Right atrium auricular region (tissue), 2 donors: ENCODE data around the gene TRAPPC3L. TPM values are rescaled to one million over a fixed set of nuclear protein-coding genes. Genes with fewer than 3 reads are reported as not detected.

ENCODE experiments used
- DNase-seq: peaks from one replicate; pipeline ENCODE4 v3.0.0-alpha.2; 2019; ENCODE audit warnings: low spot score
- H3K27ac ChIP-seq, 2 donors: fragments of 200-600 bp; sonication (generic); 1 replicate in 1 of 2; 2 replicates in 1 of 2; pipeline ENCODE4 v1.5.1; 2016 to 2019
- H3K27me3 ChIP-seq, 2 donors: fragments of 200-600 bp; sonication (generic); one replicate each; pipeline versions ENCODE4 v1.5.1 to v1.6.0; 2017 to 2019
- H3K36me3 ChIP-seq: fragments of 200-600 bp; sonication (generic); one replicate; pipeline ENCODE4 v1.5.1; 2016
- H3K4me1 ChIP-seq, 2 donors: fragments of 200-600 bp; sonication (generic); one replicate each; pipeline versions ENCODE4 v1.5.1 to v1.6.0; 2017 to 2019
- H3K4me3 ChIP-seq, 2 donors: fragments of 200-600 bp; sonication (generic); 1 replicate in 1 of 2; 2 replicates in 1 of 2; pipeline ENCODE4 v1.5.1; 2017 to 2019; ENCODE audit warnings: mild to moderate bottlenecking in 1 of 2, moderate library complexity in 1 of 2
- H3K9me3 ChIP-seq, 2 donors: fragments of 200-600 bp; sonication (generic); one replicate each; pipeline ENCODE4 v1.5.1; 2019
- total RNA-seq, 2 donors: library from RNA; depleted of rRNA; stranded (reverse); fragments of >200 nt; gene quantifications; one replicate each; pipeline ENCODE4 v1.1.0, GENCODE V29; 2016
- TF ChIP-seq, protein P1 (sequence below), 2 donors: fragments of 200-600 bp; sonication (generic); IDR thresholded peaks; one replicate each; pipeline ENCODE4 v1.5.1; 2019; ENCODE audit warnings: antibody characterized with exemption in 2 of 2

The TRAPPC3L gene
- total RNA-seq, 2 donors from 2014 or later, result 0.20 TPM; not detected in 1

DNA sequence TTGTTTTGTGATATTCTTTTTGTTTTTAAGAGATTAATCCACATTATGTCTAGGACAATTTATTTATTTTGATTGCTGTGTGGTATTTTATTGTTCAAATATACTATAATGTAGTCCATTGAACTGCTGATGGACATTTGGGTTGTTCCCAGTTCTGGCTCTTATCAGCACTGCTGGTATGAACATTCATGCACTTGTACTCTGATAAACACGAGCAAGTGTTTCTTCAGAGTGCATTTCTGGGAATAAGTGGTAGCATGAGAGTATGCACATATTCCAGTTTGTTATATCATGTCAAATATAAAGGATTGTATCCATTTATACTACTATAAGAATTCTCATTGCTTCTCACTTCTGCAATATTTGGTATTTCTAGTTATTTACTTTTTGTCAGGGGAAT lies 77.2 kb downstream of the TRAPPC3L start:
- Histone ChIP-seq H3K4me1 (peaks cover 0 to 7% of the 10 kb centered on the region in 2 donors), H3K9me3 (no peaks in the 10 kb centered on the region), H3K36me3 (no peaks in the 10 kb centered on the region), H3K4me3 (no peak overlapping the region), H3K27ac (no peak overlapping the region), H3K27me3 (no peaks in the 10 kb centered on the region)
- TF ChIP-seq, protein P1, sequence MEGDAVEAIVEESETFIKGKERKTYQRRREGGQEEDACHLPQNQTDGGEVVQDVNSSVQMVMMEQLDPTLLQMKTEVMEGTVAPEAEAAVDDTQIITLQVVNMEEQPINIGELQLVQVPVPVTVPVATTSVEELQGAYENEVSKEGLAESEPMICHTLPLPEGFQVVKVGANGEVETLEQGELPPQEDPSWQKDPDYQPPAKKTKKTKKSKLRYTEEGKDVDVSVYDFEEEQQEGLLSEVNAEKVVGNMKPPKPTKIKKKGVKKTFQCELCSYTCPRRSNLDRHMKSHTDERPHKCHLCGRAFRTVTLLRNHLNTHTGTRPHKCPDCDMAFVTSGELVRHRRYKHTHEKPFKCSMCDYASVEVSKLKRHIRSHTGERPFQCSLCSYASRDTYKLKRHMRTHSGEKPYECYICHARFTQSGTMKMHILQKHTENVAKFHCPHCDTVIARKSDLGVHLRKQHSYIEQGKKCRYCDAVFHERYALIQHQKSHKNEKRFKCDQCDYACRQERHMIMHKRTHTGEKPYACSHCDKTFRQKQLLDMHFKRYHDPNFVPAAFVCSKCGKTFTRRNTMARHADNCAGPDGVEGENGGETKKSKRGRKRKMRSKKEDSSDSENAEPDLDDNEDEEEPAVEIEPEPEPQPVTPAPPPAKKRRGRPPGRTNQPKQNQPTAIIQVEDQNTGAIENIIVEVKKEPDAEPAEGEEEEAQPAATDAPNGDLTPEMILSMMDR (IDR thresholded peaks at IDR 0.05), result no peak
- DNase-seq, result no peak

DNA sequence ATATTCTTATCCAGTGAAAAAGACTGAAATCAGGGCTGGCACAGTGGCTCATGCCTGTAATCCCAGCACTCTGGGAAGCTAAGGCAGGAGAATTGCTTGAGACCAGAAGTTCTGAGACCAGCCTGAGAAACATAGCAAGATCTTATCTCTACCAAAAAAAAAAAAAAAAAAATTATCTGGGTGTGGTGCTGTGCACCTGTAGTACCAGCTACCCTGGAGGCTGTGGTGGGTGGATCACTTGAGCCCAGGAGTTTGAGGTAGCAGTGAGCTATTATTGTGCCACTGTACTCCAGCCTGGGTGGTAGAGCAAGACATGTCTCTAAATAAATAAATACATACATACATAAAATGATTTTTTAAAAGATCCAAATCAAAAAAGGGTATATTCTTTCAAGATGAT lies 78.0 kb downstream of the TRAPPC3L start:
- Histone ChIP-seq H3K4me1 (peaks cover 0 to 7% of the 10 kb centered on the region in 2 donors), H3K9me3 (no peaks in the 10 kb centered on the region), H3K4me3 (no peak overlapping the region), H3K36me3 (no peaks in the 10 kb centered on the region), H3K27me3 (no peaks in the 10 kb centered on the region), H3K27ac (no peak overlapping the region)
- no peak for DNase-seq
- TF ChIP-seq, protein P1 (IDR thresholded peaks at IDR 0.05), result no peak

DNA sequence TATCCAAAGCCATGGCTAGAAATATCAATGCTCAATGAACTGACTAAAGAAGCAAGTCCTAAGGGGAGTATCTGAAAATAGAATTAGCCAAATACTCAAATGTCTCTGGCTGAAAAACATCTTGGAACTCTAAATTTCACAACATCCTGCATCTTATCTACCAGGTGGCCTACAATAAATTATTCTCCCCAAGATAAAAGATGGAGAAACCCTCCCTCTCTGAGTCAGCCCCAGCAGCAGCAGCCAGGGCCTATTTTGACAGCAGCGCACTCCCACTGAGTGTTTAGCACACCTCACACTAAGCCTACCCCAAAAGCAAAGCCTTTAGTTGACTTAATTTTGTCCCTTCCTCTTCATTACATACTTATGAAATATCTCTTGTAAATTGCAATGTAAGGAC lies 78.4 kb downstream of the TRAPPC3L start:
- no peaks in the 10 kb centered on the region for H3K36me3 ChIP-seq
- H3K9me3 ChIP-seq, result no peaks in the 10 kb centered on the region
- no peaks in the 10 kb centered on the region for H3K27me3 ChIP-seq
- H3K4me1 ChIP-seq, result peaks cover 0 to 7% of the 10 kb centered on the region in 2 donors
- no peak overlapping the region for H3K4me3 ChIP-seq
- no peak for DNase-seq
- no peak overlapping the region for H3K27ac ChIP-seq
- TF ChIP-seq, protein P1 (IDR thresholded peaks at IDR 0.05), result no peak

DNA sequence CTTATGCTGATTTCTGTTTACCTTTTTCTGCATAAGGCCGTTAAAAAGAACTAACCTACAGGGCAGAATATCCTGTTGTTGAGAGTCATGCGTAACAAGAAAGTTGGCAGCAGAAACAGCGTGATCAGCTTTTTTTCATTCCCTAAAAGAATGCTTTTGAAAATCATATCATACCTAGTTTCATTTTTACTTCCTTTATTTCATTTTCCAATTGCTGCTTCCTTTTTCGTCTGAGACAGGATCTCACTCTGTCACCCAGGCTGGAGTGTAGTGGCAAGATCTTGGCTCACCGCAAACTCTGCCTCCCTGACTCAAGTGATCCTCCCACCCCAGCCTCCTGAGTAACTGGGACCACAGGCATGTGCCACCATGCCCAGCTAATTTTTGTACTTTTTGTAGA lies 80.2 kb downstream of the TRAPPC3L start:
- H3K27me3 ChIP-seq, result no peaks in the 10 kb centered on the region
- H3K9me3 ChIP-seq, result no peaks in the 10 kb centered on the region
- TF ChIP-seq, protein P1 (IDR thresholded peaks at IDR 0.05), result no peak
- DNase-seq, result no peak
- no peak overlapping the region for H3K27ac ChIP-seq
- H3K36me3 ChIP-seq, result no peaks in the 10 kb centered on the region
- peaks cover 0 to 7% of the 10 kb centered on the region in 2 donors for H3K4me1 ChIP-seq
- no peak overlapping the region for H3K4me3 ChIP-seq

DNA sequence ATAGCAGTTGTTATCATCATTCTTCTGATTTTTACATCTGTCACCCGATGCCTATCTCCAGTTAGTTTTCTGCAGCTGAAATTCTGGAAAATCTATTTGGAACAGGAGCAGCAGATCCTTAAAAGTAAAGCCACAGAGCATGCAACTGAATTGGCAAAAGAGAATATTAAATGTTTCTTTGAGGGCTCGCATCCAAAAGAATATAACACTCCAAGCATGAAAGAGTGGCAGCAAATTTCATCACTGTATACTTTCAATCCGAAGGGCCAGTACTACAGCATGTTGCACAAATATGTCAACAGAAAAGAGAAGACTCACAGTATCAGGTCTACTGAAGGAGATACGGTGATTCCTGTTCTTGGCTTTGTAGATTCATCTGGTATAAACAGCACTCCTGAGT lies 82.2 kb downstream of the TRAPPC3L start:
- Histone ChIP-seq H3K4me1 (no peaks in the 10 kb centered on the region), H3K27ac (no peak overlapping the region), H3K36me3 (no peaks in the 10 kb centered on the region), H3K27me3 (no peaks in the 10 kb centered on the region), H3K4me3 (no peak overlapping the region), H3K9me3 (no peaks in the 10 kb centered on the region)
- no peak for DNase-seq
- TF ChIP-seq, protein P1 (IDR thresholded peaks at IDR 0.05), result no peak
